ENCODE results near the gene BCR. TPM values are rescaled to one million over a fixed set of nuclear protein-coding genes. Genes with fewer than 3 reads are reported as not detected.

The BCR gene
- polyA plus RNA-seq, 1 donor from 2014 or later, result 57.5 TPM

GRCh38 chr22:23292453-23293350 is 112.4 kb downstream of the BCR start:
- Histone ChIP-seq H2AFZ (ENCODE audit: low read depth, low read length) (no peak overlapping the region), H4K20me1 (ENCODE audit: insufficient read depth) (no peaks in the 10 kb centered on the region), H3F3A (ENCODE audit: insufficient read depth, low read length, poor library complexity, severe bottlenecking) (no peaks in the 10 kb centered on the region), H3K9ac (ENCODE audit: low read length) (no peak overlapping the region), H3K4me2 (ENCODE audit: low read length) (no peak overlapping the region), H3K27ac (ENCODE audit: low read length) (no peak overlapping the region), H3K4me3 (ENCODE audit: low read length) (no peak overlapping the region), H3K79me2 (replicated peaks; ENCODE audit: insufficient read depth, low read length) (no peaks in the 10 kb centered on the region), H3K27me3 (ENCODE audit: insufficient read depth, low read depth, low read length) (no peaks in the 10 kb centered on the region), H3K9me3 (ENCODE audit: low read length) (no peaks in the 10 kb centered on the region), H3K36me3 (ENCODE audit: insufficient read depth, low read length) (peaks cover 11% of the 10 kb centered on the region), H3K9me2 (ENCODE audit: insufficient read depth, low read length) (no peaks in the 10 kb centered on the region)
- TF ChIP-seq EZH2 (IDR thresholded peaks at IDR 0.05; ENCODE audit: borderline replicate concordance, insufficient read depth, low read length, poor library complexity, severe bottlenecking) (no peak), POLR2AphosphoS5 (IDR thresholded peaks at IDR 0.05) (no peak), TAF1 (IDR thresholded peaks at IDR 0.05; ENCODE audit: low read depth) (no peak), EP300 (conservative IDR thresholded peaks at IDR 0.05; ENCODE audit: poor library complexity, severe bottlenecking) (no peak), MXI1 (conservative IDR thresholded peaks at IDR 0.05; ENCODE audit: poor library complexity, severe bottlenecking) (no peak), RAD21 (conservative IDR thresholded peaks at IDR 0.05) (no peak), SMC3 (conservative IDR thresholded peaks at IDR 0.05; ENCODE audit: poor library complexity) (no peak), CTCF (IDR thresholded peaks at IDR 0.05; ENCODE audit: poor library complexity, severe bottlenecking) (no peak), REST (IDR thresholded peaks at IDR 0.05; ENCODE audit: borderline replicate concordance) (no peak)

- no peak overlapping the region for H3K4me2 ChIP-seq (ENCODE audit: low read length)
- H4K20me1 ChIP-seq (ENCODE audit: insufficient read depth), result no peaks in the 10 kb centered on the region
- H3F3A ChIP-seq (ENCODE audit: insufficient read depth, low read length, poor library complexity, severe bottlenecking), result no peaks in the 10 kb centered on the region
- no peak overlapping the region for H2AFZ ChIP-seq (ENCODE audit: low read depth, low read length)
- no peaks in the 10 kb centered on the region for H3K79me2 ChIP-seq (replicated peaks; ENCODE audit: insufficient read depth, low read length)
- H3K36me3 ChIP-seq (ENCODE audit: insufficient read depth, low read length), result peaks cover 11% of the 10 kb centered on the region
- H3K9ac ChIP-seq (ENCODE audit: low read length), result no peak overlapping the region
- H3K9me3 ChIP-seq (ENCODE audit: low read length), result no peaks in the 10 kb centered on the region
- H3K27ac ChIP-seq (ENCODE audit: low read length), result no peak overlapping the region
- H3K9me2 ChIP-seq (ENCODE audit: insufficient read depth, low read length), result no peaks in the 10 kb centered on the region
- H3K4me3 ChIP-seq (ENCODE audit: low read length), result no peak overlapping the region
- no peaks in the 10 kb centered on the region for H3K27me3 ChIP-seq (ENCODE audit: insufficient read depth, low read depth, low read length)
- no peak for TF ChIP-seq CTCF (IDR thresholded peaks at IDR 0.05; ENCODE audit: poor library complexity, severe bottlenecking)
- no peak for TF ChIP-seq REST (IDR thresholded peaks at IDR 0.05; ENCODE audit: borderline replicate concordance)
- TF ChIP-seq SMC3 (conservative IDR thresholded peaks at IDR 0.05; ENCODE audit: poor library complexity), result no peak
- TF ChIP-seq EP300 (conservative IDR thresholded peaks at IDR 0.05; ENCODE audit: poor library complexity, severe bottlenecking), result no peak
- TF ChIP-seq RAD21 (conservative IDR thresholded peaks at IDR 0.05), result no peak
- TF ChIP-seq MXI1 (conservative IDR thresholded peaks at IDR 0.05; ENCODE audit: poor library complexity, severe bottlenecking), result no peak
- no peak for TF ChIP-seq POLR2AphosphoS5 (IDR thresholded peaks at IDR 0.05)
- TF ChIP-seq EZH2 (IDR thresholded peaks at IDR 0.05; ENCODE audit: borderline replicate concordance, insufficient read depth, low read length, poor library complexity, severe bottlenecking), result no peak
- TF ChIP-seq TAF1 (IDR thresholded peaks at IDR 0.05; ENCODE audit: low read depth), result no peak
Observed at GRCh38 chr22:23293720-23294119, 113.4 kb downstream of the BCR start.
